HG02981 (cell line): ENCODE results near the gene SPNS3.

Experiments
- ATAC-seq: cut with Tn5 transposase; IDR thresholded peaks from one replicate; pipeline ENCODE4 v1.9.1; 2021; ENCODE audit warnings: mild to moderate bottlenecking, moderate library complexity; ENCODE audit not compliant: unreplicated experiment

Gene SPNS3

GRCh38 chr17:4525691-4526397, 92.1 kb downstream of the SPNS3 start:
- no peak for ATAC-seq

GRCh38 chr17:4527134-4527533, 93.4 kb downstream of the SPNS3 start:
- ATAC-seq = no peak

- ATAC-seq = no peak
These were observed 93.9 kb downstream of the SPNS3 start for GRCh38 chr17:4527566-4528125.

- no peak for ATAC-seq
These were observed 95.9 kb downstream of the SPNS3 start for GRCh38 chr17:4529533-4530152.

GRCh38 chr17:4530799-4531730, 97.3 kb downstream of the SPNS3 start:
- ATAC-seq = no peak

- no peak for ATAC-seq
These were observed 98.4 kb downstream of the SPNS3 start for GRCh38 chr17:4531988-4532736.

GRCh38 chr17:4532860-4533522, 99.3 kb downstream of the SPNS3 start:
- ATAC-seq = no peak

- ATAC-seq = no peak
These were observed 100.1 kb downstream of the SPNS3 start for GRCh38 chr17:4533523-4534504.

- ATAC-seq = no peak
These were observed 100.8 kb downstream of the SPNS3 start for GRCh38 chr17:4534515-4534914.

GRCh38 chr17:4534928-4535666, 101.4 kb downstream of the SPNS3 start:
- ATAC-seq = no peak

GRCh38 chr17:4535667-4536258, 102.0 kb downstream of the SPNS3 start:
- no peak for ATAC-seq

GRCh38 chr17:4536259-4536741, 102.6 kb downstream of the SPNS3 start:
- ATAC-seq = no peak

GRCh38 chr17:4536742-4537411, 103.1 kb downstream of the SPNS3 start:
- no peak for ATAC-seq
